B cell (primary cell): ENCODE data around the gene AGRP. TPM values are rescaled to one million over a fixed set of nuclear protein-coding genes. Genes with fewer than 3 reads are reported as not detected.

ENCODE experiments used
- ATAC-seq: fragments of 200-7000 bp; cut with Tn5 transposase; one replicate; pipeline ENCODE4 v1.10.0; 2021; ENCODE audit warnings: low read depth, mild to moderate bottlenecking, moderate number of reproducible peaks, moderate library complexity
- CTCF ChIA-PET: fragments of 350-600 bp; sonication (Branson Sonifier 250); formaldehyde crosslinking; loops from one replicate; lab custom pipeline; 2021; ENCODE audit warnings: antibody characterized with exemption, inconsistent platforms; lab: Charles Lee
- POLR2A ChIA-PET: fragments of 350-600 bp; sonication (Branson Sonifier 250); formaldehyde crosslinking; loops from one replicate; lab custom pipeline; 2021; ENCODE audit warnings: antibody characterized with exemption; lab: Charles Lee
- DNase-seq: peaks from one replicate; pipeline ENCODE4 v3.0.0; 2013
- H2AFZ ChIP-seq: 2 replicates; pipeline ENCODE4 v1.6.1; 2012; ENCODE audit warnings: mild to moderate bottlenecking, low read depth, low read length; ENCODE audit not compliant: insufficient read depth, poor library complexity, severe bottlenecking
- H3K27ac ChIP-seq, 2 donors: 1 replicate in 1 of 2; 2 replicates in 1 of 2; pipeline ENCODE4 v1.5.1; 2012 to 2013; ENCODE audit warnings: low read length in 2 of 2, mild to moderate bottlenecking in 2 of 2, moderate library complexity in 1 of 2
- H3K27me3 ChIP-seq, 4 experiments: fragments of 200-600 bp in 1 of 4; sonication (generic) in 1 of 4; replicated peaks in 1 of 4; 1 replicate in 2 of 4; 2 replicates in 2 of 4; pipeline versions ENCODE4 v1.6.1 to v1.7.0; 2013 to 2016; ENCODE audit warnings: low read length in 3 of 4, mild to moderate bottlenecking in 2 of 4, mixed read lengths in 1 of 4, moderate library complexity in 1 of 4; ENCODE audit not compliant: insufficient read depth in 4 of 4, control insufficient read depth in 3 of 4; ENCODE audit errors: control extremely low read depth in 1 of 4
- H3K36me3 ChIP-seq, 2 experiments: replicated peaks in 1 of 2; 1 replicate in 1 of 2; 2 replicates in 1 of 2; pipeline versions ENCODE4 v1.6.1 to v1.7.1; 2013; ENCODE audit warnings: low read length in 1 of 2; ENCODE audit not compliant: insufficient read depth in 2 of 2, control insufficient read depth in 1 of 2; ENCODE audit errors: control extremely low read depth in 1 of 2, extremely low read depth in 1 of 2
- H3K4me1 ChIP-seq, 2 donors: fragments of 200-600 bp in 1 of 2; sonication (generic) in 1 of 2; 1 replicate in 1 of 2; 2 replicates in 1 of 2; pipeline versions ENCODE4 v1.5.1 to v1.6.1; 2013 to 2017; ENCODE audit warnings: low read length in 2 of 2; ENCODE audit not compliant: control insufficient read depth in 2 of 2, insufficient read depth in 2 of 2
- H3K4me2 ChIP-seq: replicated peaks from 2 replicates; pipeline ENCODE3; 2012; ENCODE audit warnings: mild to moderate bottlenecking, low read depth, low read length; ENCODE audit not compliant: poor library complexity, severe bottlenecking
- H3K4me3 ChIP-seq, 5 experiments: fragments of 200-600 bp in 1 of 5; sonication (generic) in 1 of 5; 1 replicate in 3 of 5; 2 replicates in 2 of 5; pipeline versions ENCODE4 v1.5.1 to v1.7.0; 2011 to 2016; ENCODE audit warnings: low read length in 4 of 5, mild to moderate bottlenecking in 4 of 5, low read depth in 2 of 5, control low read depth in 1 of 5, moderate library complexity in 1 of 5; ENCODE audit not compliant: insufficient read depth in 1 of 5; ENCODE audit errors: control extremely low read depth in 1 of 5, extremely low read depth in 1 of 5
- H3K79me2 ChIP-seq: fragments of 200-600 bp; sonication (generic); one replicate; pipeline ENCODE4 v1.6.0; 2016; ENCODE audit warnings: low read length; ENCODE audit not compliant: control insufficient read depth, insufficient read depth
- H3K9ac ChIP-seq: fragments of 200-600 bp; sonication (generic); 2 replicates; pipeline ENCODE4 v1.6.1; 2017; ENCODE audit warnings: mild to moderate bottlenecking, low read length, moderate library complexity
- H3K9me3 ChIP-seq, 3 donors: one replicate each; pipeline versions ENCODE4 v1.6.1 to v1.7.1; 2013; ENCODE audit warnings: low read length in 2 of 3; ENCODE audit not compliant: control insufficient read depth in 2 of 3, insufficient read depth in 1 of 3; ENCODE audit errors: control extremely low read depth in 1 of 3
- H4K20me1 ChIP-seq: 2 replicates; pipeline ENCODE4 v1.6.0; 2012; ENCODE audit warnings: mild to moderate bottlenecking, low read length; ENCODE audit not compliant: insufficient read depth, control insufficient read depth, poor library complexity, severe bottlenecking
- H3K27ac Mint-ChIP-seq: one replicate; pipeline ENCODE4 v1.8.0; 2021; ENCODE audit warnings: mixed read lengths
- H3K27me3 Mint-ChIP-seq: one replicate; pipeline ENCODE4 v1.8.0; 2021; ENCODE audit warnings: mixed read lengths
- H3K4me1 Mint-ChIP-seq: one replicate; pipeline ENCODE4 v1.8.0; 2021; ENCODE audit warnings: mixed read lengths
- H3K4me3 Mint-ChIP-seq: one replicate; pipeline ENCODE4 v1.8.0; 2021; ENCODE audit warnings: mixed read lengths
- H3K9me3 Mint-ChIP-seq: one replicate; pipeline ENCODE4 v1.8.0; 2022; ENCODE audit warnings: mixed read lengths; ENCODE audit not compliant: insufficient read depth
- EZH2 ChIP-seq: IDR thresholded peaks from 2 replicates; pipeline ENCODE4 v1.6.1; 2012; ENCODE audit warnings: borderline replicate concordance, low read depth, mild to moderate bottlenecking, moderate library complexity, low read length; ENCODE audit not compliant: insufficient read depth, poor library complexity, severe bottlenecking
- WGBS: methylation state at CpG from one replicate; pipeline ENCODE4 v1.1.5; 2013; ENCODE audit warnings: missing lambda C conversion rate; ENCODE audit not compliant: insufficient coverage; 5-methylcytosine and 5-hydroxymethylcytosine counted together
- intact Hi-C: fragments of 100-400 bp; cut with micrococcal nuclease; formaldehyde crosslinking; loops from one replicate; pipeline ENCODE4 v1.10.0; 2022
- polyA plus RNA-seq: library from polyadenylated mRNA; depleted of rRNA; stranded (reverse); fragments of >200 nt; gene quantifications from 2 replicates; pipeline ENCODE4 v1.2.3, GENCODE V29; 2012
- total RNA-seq, 2 donors: library from RNA; stranded (reverse); fragments of 120-200 nt in 1 of 2; gene quantifications; 1 replicate in 1 of 2; 2 replicates in 1 of 2; pipeline versions ENCODE4 v1.2.3 to v1.2.4, GENCODE V29; 2013 to 2022
- TF ChIP-seq, protein P1 (sequence below): fragments of 200-600 bp; IDR thresholded peaks from one replicate; pipeline ENCODE4 v1.8.0; 2022; ENCODE audit warnings: antibody characterized with exemption, mild to moderate bottlenecking

The AGRP gene
- total and polyA plus RNA-seq, 2 donors (not counting 1 experiment from before 2014, with no cell fraction given) = not detected

DNA sequence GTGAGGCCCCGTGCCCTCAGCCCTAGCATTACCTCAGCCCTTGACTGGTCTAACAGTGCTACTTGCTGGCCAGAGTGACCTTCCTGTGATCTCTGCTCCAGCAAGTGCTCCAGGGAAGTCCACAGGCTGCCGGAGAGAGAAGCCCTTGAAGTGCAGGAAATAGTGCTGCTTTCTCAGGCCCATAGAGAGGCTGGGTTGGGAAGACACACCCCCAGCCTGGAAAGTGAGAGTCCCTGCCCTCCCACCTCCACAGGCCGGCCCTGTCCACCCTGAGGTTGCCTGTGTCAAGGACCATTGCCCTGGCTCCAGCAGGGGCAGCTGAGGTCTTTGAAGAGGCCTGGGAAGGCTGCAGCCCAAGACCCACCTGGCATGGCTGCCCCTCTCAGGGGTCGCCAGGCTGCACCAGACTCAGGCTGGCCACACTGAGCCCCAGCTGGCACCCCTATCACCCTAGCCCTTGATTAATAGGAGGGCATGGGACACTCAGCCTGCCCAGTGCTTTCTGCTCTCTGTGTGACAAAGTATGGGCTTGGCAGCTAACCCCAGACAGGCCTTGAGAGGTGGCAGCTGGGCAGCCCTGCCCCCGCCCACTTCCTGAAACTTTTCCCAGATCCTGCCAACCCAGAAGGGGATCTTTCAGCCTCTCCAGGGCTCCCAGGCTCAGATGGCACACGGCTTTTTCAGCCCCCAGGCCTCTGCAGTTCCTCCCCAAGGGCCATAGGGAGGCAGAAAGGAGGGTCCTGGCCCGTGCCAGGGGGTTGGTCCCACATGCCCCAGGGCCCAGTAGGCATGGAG, 24.1 kb downstream of the AGRP start:
- no peak for DNase-seq
- no peak overlapping the region for H3K4me3 Mint-ChIP-seq
- no peak overlapping the region for H3K27ac Mint-ChIP-seq
- H3K4me1 Mint-ChIP-seq = peaks cover 17% of the 10 kb centered on the region
- 96% methylated on average over 7 of the region's 7 CpGs for WGBS
- Histone ChIP-seq H3K4me2 (no peak overlapping the region), H2AFZ (no peak overlapping the region), H3K4me1 (peaks cover 0 to 10% of the 10 kb centered on the region in 2 donors), H3K9me3 (no peaks in the 10 kb centered on the region), H3K27me3 (no peaks in the 10 kb centered on the region), H3K9ac (no peak overlapping the region), H4K20me1 (peaks cover 99% of the 10 kb centered on the region), H3K4me3 (no peak overlapping the region), H3K79me2 (peaks cover 69% of the 10 kb centered on the region), H3K36me3 (peaks cover 0 to 58% of the 10 kb centered on the region in 2 experiments), H3K27ac (no peak overlapping the region)
- H3K27me3 Mint-ChIP-seq = no peaks in the 10 kb centered on the region
- H3K9me3 Mint-ChIP-seq = no peaks in the 10 kb centered on the region
- TF ChIP-seq EZH2 = no peak
- TF ChIP-seq, protein P1, sequence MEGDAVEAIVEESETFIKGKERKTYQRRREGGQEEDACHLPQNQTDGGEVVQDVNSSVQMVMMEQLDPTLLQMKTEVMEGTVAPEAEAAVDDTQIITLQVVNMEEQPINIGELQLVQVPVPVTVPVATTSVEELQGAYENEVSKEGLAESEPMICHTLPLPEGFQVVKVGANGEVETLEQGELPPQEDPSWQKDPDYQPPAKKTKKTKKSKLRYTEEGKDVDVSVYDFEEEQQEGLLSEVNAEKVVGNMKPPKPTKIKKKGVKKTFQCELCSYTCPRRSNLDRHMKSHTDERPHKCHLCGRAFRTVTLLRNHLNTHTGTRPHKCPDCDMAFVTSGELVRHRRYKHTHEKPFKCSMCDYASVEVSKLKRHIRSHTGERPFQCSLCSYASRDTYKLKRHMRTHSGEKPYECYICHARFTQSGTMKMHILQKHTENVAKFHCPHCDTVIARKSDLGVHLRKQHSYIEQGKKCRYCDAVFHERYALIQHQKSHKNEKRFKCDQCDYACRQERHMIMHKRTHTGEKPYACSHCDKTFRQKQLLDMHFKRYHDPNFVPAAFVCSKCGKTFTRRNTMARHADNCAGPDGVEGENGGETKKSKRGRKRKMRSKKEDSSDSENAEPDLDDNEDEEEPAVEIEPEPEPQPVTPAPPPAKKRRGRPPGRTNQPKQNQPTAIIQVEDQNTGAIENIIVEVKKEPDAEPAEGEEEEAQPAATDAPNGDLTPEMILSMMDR = no peak
- POLR2A ChIA-PET = no interaction called here
- intact Hi-C loops = no loop called here
- no peak for ATAC-seq
- CTCF ChIA-PET = no interaction called here

DNA sequence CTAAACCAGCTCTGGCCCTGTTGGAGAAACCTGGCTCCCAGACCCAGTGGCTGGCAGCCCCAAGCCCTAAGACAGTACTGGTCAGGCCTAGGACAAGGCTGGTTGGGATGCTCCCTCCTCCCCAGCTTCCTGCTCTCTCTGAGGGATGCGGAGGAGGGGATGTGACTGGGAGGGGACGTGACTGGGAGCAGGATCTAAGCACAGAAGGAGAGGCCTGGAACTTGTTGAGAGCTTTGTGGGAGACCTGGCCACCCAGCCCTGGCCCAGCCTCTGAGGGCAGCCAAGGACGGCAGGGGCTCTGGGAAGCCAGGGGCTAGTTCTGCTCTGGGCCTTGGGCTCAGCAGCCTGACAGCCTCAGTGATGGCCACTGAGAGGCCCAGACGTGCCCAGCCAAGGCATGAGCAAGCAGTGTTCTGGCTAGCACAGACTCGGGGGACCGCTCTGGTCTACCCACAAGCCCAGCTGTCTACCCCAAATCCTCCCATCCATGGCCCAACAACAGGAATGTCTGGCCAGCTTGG, 25.2 kb downstream of the AGRP start:
- no peak overlapping the region for H3K4me2 ChIP-seq
- H3K27ac ChIP-seq = no peak overlapping the region
- H3K4me1 ChIP-seq = peaks cover 0 to 10% of the 10 kb centered on the region in 2 donors
- POLR2A ChIA-PET = no interaction called here
- ATAC-seq = no peak
- Mint-ChIP-seq H3K9me3 (no peaks in the 10 kb centered on the region), H3K27ac (no peak overlapping the region), H3K27me3 (no peaks in the 10 kb centered on the region), H3K4me3 (no peak overlapping the region), H3K4me1 (peaks cover 17% of the 10 kb centered on the region)
- peaks cover 99% of the 10 kb centered on the region for H4K20me1 ChIP-seq
- peaks cover 58% of the 10 kb centered on the region for H3K79me2 ChIP-seq
- no peak overlapping the region for H2AFZ ChIP-seq
- CTCF ChIA-PET = interaction anchor here (0.9 to 1.1 kb wide), 2 partner anchors 23 to 30 kb away, joined by 3 read pairs; partner anchors contain the start of gene ATP6V0D1
- H3K4me3 ChIP-seq = no peak overlapping the region
- no peak for DNase-seq
- TF ChIP-seq, protein P1 = no peak
- TF ChIP-seq EZH2 = no peak
- WGBS = 95% methylated on average over 5 of the region's 6 CpGs
- H3K9me3 ChIP-seq = no peaks in the 10 kb centered on the region
- intact Hi-C loops = no loop called here
- H3K27me3 ChIP-seq = no peaks in the 10 kb centered on the region
- H3K9ac ChIP-seq = no peak overlapping the region
- peaks cover 0 to 63% of the 10 kb centered on the region in 2 experiments for H3K36me3 ChIP-seq
